Measurements from ENCODE around the gene NDE1. TPM values are rescaled to one million over a fixed set of nuclear protein-coding genes. Genes with fewer than 3 reads are reported as not detected.

NDE1 gene, protein sequence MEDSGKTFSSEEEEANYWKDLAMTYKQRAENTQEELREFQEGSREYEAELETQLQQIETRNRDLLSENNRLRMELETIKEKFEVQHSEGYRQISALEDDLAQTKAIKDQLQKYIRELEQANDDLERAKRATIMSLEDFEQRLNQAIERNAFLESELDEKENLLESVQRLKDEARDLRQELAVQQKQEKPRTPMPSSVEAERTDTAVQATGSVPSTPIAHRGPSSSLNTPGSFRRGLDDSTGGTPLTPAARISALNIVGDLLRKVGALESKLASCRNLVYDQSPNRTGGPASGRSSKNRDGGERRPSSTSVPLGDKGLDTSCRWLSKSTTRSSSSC
- total RNA-seq (18.0 and 23.8 TPM in 2 replicates), polyA plus RNA-seq (24.0 and 33.4 TPM in 2 replicates), polyA minus RNA-seq (ENCODE audit: low replicate concordance) (21.4 and 37.4 TPM in 2 replicates)
- polyA plus RNA-seq (2012) = 22.6 and 25.3 TPM in 2 replicates

DNA sequence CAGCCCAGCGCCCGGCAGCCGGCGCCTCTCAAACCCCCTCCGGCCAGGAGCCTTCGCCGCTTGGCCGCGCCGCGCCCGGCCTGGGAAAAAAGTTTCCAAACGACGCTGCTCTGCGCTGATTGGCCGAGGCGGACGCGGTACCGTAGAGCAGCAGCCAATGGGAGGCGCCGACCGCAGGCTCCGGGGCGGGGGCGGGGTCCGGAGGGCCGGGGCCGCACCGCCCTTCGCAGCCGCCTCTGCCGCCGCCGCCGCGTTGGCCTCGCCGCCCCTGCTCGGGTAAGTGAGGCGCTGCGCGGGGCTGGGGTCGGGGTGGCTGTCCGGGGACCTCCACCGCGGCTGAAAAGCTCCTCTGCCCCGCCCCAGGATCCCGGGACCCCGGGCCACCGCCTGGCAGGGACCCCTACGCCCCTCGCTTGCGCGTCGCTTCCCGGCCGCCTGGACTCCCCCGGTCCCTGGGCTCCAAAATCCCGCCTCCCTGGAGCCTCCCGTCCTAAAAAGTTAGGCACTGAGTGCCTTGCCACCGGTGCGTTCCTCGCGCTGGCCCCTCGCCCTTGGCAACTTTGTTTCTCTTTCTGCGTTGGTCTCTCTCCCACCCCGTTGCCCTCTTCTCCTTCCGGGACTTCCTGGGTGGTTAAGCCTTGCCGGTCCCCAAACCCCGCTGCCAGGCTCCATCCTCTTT lies at the start of gene NDE1:
TSS of gene NDE1 (plus strand) at position 227 of the 679 bp plus-strand sequence. CDS start 14,534 bp downstream, outside the sequence.
- H3K27me3 ChIP-seq (ENCODE audit: control insufficient read depth, insufficient read depth, low read length) = no peaks in the 10 kb centered on the region
- no peaks in the 10 kb centered on the region for H3K36me3 ChIP-seq (ENCODE audit: control insufficient read depth, insufficient read depth, low read length)
- TF ChIP-seq EZH2 (IDR thresholded peaks at IDR 0.05; ENCODE audit: low read length, missing control alignments) = no peak
- TF ChIP-seq, protein P1, sequence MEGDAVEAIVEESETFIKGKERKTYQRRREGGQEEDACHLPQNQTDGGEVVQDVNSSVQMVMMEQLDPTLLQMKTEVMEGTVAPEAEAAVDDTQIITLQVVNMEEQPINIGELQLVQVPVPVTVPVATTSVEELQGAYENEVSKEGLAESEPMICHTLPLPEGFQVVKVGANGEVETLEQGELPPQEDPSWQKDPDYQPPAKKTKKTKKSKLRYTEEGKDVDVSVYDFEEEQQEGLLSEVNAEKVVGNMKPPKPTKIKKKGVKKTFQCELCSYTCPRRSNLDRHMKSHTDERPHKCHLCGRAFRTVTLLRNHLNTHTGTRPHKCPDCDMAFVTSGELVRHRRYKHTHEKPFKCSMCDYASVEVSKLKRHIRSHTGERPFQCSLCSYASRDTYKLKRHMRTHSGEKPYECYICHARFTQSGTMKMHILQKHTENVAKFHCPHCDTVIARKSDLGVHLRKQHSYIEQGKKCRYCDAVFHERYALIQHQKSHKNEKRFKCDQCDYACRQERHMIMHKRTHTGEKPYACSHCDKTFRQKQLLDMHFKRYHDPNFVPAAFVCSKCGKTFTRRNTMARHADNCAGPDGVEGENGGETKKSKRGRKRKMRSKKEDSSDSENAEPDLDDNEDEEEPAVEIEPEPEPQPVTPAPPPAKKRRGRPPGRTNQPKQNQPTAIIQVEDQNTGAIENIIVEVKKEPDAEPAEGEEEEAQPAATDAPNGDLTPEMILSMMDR (conservative IDR thresholded peaks at IDR 0.05 in 1 of 2, IDR thresholded peaks at IDR 0.05 in 1 of 2; ENCODE audit: low read depth in 1 of 2, low read length in 2 of 2) = peak in 1 of 2 donors; percentile 5
- no peaks in the 10 kb centered on the region for H4K20me1 ChIP-seq (ENCODE audit: control insufficient read depth, extremely low read depth, insufficient read depth, low read length)
- peak within 1 kb of the TSS; percentile 90 for H3K4me2 ChIP-seq (ENCODE audit: extremely low read depth, insufficient read depth, low read length)
- H3K9me3 ChIP-seq (ENCODE audit: control insufficient read depth, insufficient read depth, low read depth, low read length) = no peaks in the 10 kb centered on the region
- DNase-seq (ENCODE audit: low read depth in 2 of 2) = peak; percentile 85 to 86
- H3K27ac ChIP-seq (ENCODE audit: insufficient read depth, low read length) = peak within 1 kb of the TSS; percentile 82
- H3K9ac ChIP-seq (ENCODE audit: insufficient read depth, low read length) = peak within 1 kb of the TSS; percentile 87
- H3K4me3 ChIP-seq (replicated peaks in 1 of 4; ENCODE audit: control extremely low read depth in 1 of 4, insufficient read depth in 1 of 4, low read depth in 3 of 4, low read length in 4 of 4) = peak within 1 kb of the TSS; percentile 77 to 91 (median 88)
- H2AFZ ChIP-seq (ENCODE audit: low read length) = peak within 1 kb of the TSS; percentile 82
- H3K79me2 ChIP-seq (ENCODE audit: control insufficient read depth, insufficient read depth, low read length) = peaks cover 31% of the 10 kb centered on the region
- H3K4me1 ChIP-seq (ENCODE audit: control insufficient read depth, extremely low read depth, insufficient read depth, low read length) = peaks cover 14% of the 10 kb centered on the region

DNA sequence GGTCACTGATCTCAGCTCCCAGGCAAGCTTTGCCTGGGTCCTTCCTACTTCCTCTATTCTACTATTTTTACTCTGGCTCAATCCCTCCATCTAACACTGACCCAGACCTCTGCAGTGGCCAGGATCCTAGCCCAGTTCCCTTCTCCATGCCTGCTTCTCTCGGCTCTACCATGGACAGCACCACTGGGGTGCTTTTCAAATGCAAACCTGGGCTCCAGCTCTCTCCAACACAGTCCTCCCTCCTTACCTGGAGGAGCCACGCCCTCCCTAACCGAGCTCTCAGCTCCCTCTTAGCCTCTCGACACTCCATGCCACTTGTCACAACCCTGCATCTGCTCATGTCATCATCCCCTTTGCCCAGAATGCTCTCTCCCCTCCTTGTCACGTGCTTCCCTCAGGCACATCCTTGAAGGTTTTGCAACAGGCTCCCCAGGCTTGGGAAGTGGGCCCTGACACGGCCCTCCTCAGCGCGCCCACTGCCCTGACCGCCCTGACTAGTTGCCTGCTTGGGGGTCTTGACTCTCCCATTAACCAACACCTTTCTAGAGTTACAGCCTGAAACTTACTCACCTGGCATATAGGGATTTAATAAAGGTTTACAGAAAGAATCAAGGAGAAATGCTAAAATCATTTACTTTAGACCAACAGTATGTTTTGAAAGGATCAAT lies 48.7 kb upstream of the NDE1 start:
- Histone ChIP-seq H3K4me3 (replicated peaks in 1 of 4; ENCODE audit: control extremely low read depth in 1 of 4, insufficient read depth in 1 of 4, low read depth in 3 of 4, low read length in 4 of 4) (no peak overlapping the region), H3K27me3 (ENCODE audit: control insufficient read depth, insufficient read depth, low read length) (no peaks in the 10 kb centered on the region), H4K20me1 (ENCODE audit: control insufficient read depth, extremely low read depth, insufficient read depth, low read length) (no peaks in the 10 kb centered on the region), H3K4me2 (ENCODE audit: extremely low read depth, insufficient read depth, low read length) (no peak overlapping the region), H3K79me2 (ENCODE audit: control insufficient read depth, insufficient read depth, low read length) (no peaks in the 10 kb centered on the region), H3K27ac (ENCODE audit: insufficient read depth, low read length) (no peak overlapping the region), H3K9me3 (ENCODE audit: control insufficient read depth, insufficient read depth, low read depth, low read length) (no peaks in the 10 kb centered on the region), H2AFZ (ENCODE audit: low read length) (no peak overlapping the region), H3K36me3 (ENCODE audit: control insufficient read depth, insufficient read depth, low read length) (peaks cover 17% of the 10 kb centered on the region), H3K4me1 (ENCODE audit: control insufficient read depth, extremely low read depth, insufficient read depth, low read length) (no peaks in the 10 kb centered on the region), H3K9ac (ENCODE audit: insufficient read depth, low read length) (no peak overlapping the region)
- TF ChIP-seq EZH2 (IDR thresholded peaks at IDR 0.05; ENCODE audit: low read length, missing control alignments) = no peak
- TF ChIP-seq, protein P1 (conservative IDR thresholded peaks at IDR 0.05 in 1 of 2, IDR thresholded peaks at IDR 0.05 in 1 of 2; ENCODE audit: low read depth in 1 of 2, low read length in 2 of 2) = no peak
- DNase-seq (ENCODE audit: low read depth in 2 of 2) = no peak

Measured in fibroblast of lung (primary cell).